Fibroblast of lung (primary cell): Measurements from ENCODE around the gene CLTB. TPM values are rescaled to one million over a fixed set of nuclear protein-coding genes. Genes with fewer than 3 reads are reported as not detected.

Experiments
- DNase-seq, 2 donors: peaks; one replicate each; pipeline versions ENCODE4 v3.0.0 to v3.0.0-alpha.2; 2010; ENCODE audit warnings: low read depth in 2 of 2
- H2AFZ ChIP-seq: 2 replicates; pipeline ENCODE4 v1.5.1; 2012; ENCODE audit warnings: low read length, control low read depth, inconsistent platforms
- H3K27ac ChIP-seq: 2 replicates; pipeline ENCODE4 v1.5.1; 2011; ENCODE audit warnings: low read length, control low read depth; ENCODE audit not compliant: insufficient read depth
- H3K27me3 ChIP-seq: 2 replicates; pipeline ENCODE4 v1.5.1; 2011; ENCODE audit warnings: mild to moderate bottlenecking, low read length; ENCODE audit not compliant: control insufficient read depth, insufficient read depth
- H3K36me3 ChIP-seq: 2 replicates; pipeline ENCODE4 v1.5.1; 2011; ENCODE audit warnings: low read length; ENCODE audit not compliant: control insufficient read depth, insufficient read depth
- H3K4me1 ChIP-seq: 2 replicates; pipeline ENCODE4 v1.5.1; 2011; ENCODE audit warnings: low read length; ENCODE audit not compliant: control insufficient read depth, insufficient read depth; ENCODE audit errors: extremely low read depth
- H3K4me2 ChIP-seq: 2 replicates; pipeline ENCODE4 v1.5.1; 2011; ENCODE audit warnings: low read length, control low read depth; ENCODE audit not compliant: insufficient read depth; ENCODE audit errors: extremely low read depth
- H3K4me3 ChIP-seq, 4 experiments: fragments of 200-600 bp in 1 of 4; sonication (generic) in 1 of 4; replicated peaks in 1 of 4; 2 replicates each; pipeline ENCODE4 v1.5.1; 2011 to 2016; ENCODE audit warnings: low read length in 4 of 4, low read depth in 3 of 4, mild to moderate bottlenecking in 3 of 4, control low read depth in 2 of 4, inconsistent platforms in 1 of 4, mixed read lengths in 1 of 4; ENCODE audit not compliant: insufficient read depth in 1 of 4; ENCODE audit errors: control extremely low read depth in 1 of 4
- H3K79me2 ChIP-seq: 2 replicates; pipeline ENCODE4 v1.5.1; 2012; ENCODE audit warnings: mild to moderate bottlenecking, low read length, inconsistent platforms; ENCODE audit not compliant: control insufficient read depth, insufficient read depth
- H3K9ac ChIP-seq: 2 replicates; pipeline ENCODE4 v1.5.1; 2011; ENCODE audit warnings: mild to moderate bottlenecking, low read length, control low read depth; ENCODE audit not compliant: insufficient read depth
- H3K9me3 ChIP-seq: 2 replicates; pipeline ENCODE4 v1.5.1; 2012; ENCODE audit warnings: low read depth, low read length; ENCODE audit not compliant: control insufficient read depth, insufficient read depth
- H4K20me1 ChIP-seq: 2 replicates; pipeline ENCODE4 v1.5.1; 2011; ENCODE audit warnings: low read length; ENCODE audit not compliant: control insufficient read depth, insufficient read depth; ENCODE audit errors: extremely low read depth
- EZH2 ChIP-seq: IDR thresholded peaks from 2 replicates; pipeline ENCODE4 v1.5.1; 2012; ENCODE audit warnings: low read length, control low read depth, mild to moderate bottlenecking; ENCODE audit errors: missing control alignments
- polyA plus RNA-seq, 2 donors: library from polyadenylated mRNA; depleted of rRNA in 1 of 2; stranded (reverse) in 1 of 2; unstranded in 1 of 2; fragments of >200 nt; gene quantifications; 2 replicates each; pipeline ENCODE4 v1.2.1, GENCODE V29; 2011 to 2012; ENCODE audit warnings: missing spikeins in 1 of 2
- total RNA-seq: library from RNA; depleted of rRNA; stranded (reverse); fragments of >200 nt; gene quantifications from 2 replicates; pipeline ENCODE4 v1.2.1, GENCODE V29; 2014
- TF ChIP-seq, protein P1 (sequence below), 2 donors: IDR thresholded peaks in 1 of 2; conservative IDR thresholded peaks in 1 of 2; 1 replicate in 1 of 2; 2 replicates in 1 of 2; pipeline ENCODE4 v1.5.1; 2011 to 2012; ENCODE audit warnings: low read length in 2 of 2, control low read depth in 1 of 2, inconsistent platforms in 1 of 2, low read depth in 1 of 2, mild to moderate bottlenecking in 1 of 2

CLTB gene
- total and polyA plus RNA-seq, 2 donors (not counting 1 experiment from before 2014, with no cell fraction given): 90.8 to 94.3 TPM

DNA sequence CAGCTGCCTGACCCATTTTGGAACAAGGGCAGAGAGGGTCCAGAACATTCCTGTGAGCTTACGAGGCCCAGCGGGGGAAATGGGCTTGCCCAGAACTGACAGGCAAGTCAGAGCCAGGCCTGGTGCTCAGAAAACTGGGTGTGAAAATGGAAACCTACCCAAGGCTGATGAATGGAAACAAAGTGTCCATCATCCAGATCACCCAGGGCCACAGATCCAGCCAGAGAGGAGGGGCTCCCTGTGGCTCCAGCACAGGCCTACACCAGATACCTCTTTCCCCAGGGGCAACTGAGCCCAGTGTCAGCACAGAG, 3.1 kb downstream of the CLTB start:
- Histone ChIP-seq H4K20me1 (no peaks in the 10 kb centered on the region), H3K36me3 (peaks cover 3% of the 10 kb centered on the region), H3K9ac (no peak overlapping the region), H3K27ac (peak overlapping the region; percentile 16), H3K27me3 (no peaks in the 10 kb centered on the region), H3K4me2 (peak overlapping the region; percentile 38), H3K4me1 (peaks cover 17% of the 10 kb centered on the region), H2AFZ (no peak overlapping the region), H3K4me3 (no peak overlapping the region), H3K79me2 (peaks cover 46% of the 10 kb centered on the region), H3K9me3 (no peaks in the 10 kb centered on the region)
- DNase-seq: peak in 1 of 2 donors; percentile 55
- TF ChIP-seq, protein P1, sequence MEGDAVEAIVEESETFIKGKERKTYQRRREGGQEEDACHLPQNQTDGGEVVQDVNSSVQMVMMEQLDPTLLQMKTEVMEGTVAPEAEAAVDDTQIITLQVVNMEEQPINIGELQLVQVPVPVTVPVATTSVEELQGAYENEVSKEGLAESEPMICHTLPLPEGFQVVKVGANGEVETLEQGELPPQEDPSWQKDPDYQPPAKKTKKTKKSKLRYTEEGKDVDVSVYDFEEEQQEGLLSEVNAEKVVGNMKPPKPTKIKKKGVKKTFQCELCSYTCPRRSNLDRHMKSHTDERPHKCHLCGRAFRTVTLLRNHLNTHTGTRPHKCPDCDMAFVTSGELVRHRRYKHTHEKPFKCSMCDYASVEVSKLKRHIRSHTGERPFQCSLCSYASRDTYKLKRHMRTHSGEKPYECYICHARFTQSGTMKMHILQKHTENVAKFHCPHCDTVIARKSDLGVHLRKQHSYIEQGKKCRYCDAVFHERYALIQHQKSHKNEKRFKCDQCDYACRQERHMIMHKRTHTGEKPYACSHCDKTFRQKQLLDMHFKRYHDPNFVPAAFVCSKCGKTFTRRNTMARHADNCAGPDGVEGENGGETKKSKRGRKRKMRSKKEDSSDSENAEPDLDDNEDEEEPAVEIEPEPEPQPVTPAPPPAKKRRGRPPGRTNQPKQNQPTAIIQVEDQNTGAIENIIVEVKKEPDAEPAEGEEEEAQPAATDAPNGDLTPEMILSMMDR (conservative IDR thresholded peaks at IDR 0.05 in 1 of 2, IDR thresholded peaks at IDR 0.05 in 1 of 2; ENCODE audit: low read depth in 1 of 2, low read length in 2 of 2): no peak
- TF ChIP-seq EZH2: no peak

DNA sequence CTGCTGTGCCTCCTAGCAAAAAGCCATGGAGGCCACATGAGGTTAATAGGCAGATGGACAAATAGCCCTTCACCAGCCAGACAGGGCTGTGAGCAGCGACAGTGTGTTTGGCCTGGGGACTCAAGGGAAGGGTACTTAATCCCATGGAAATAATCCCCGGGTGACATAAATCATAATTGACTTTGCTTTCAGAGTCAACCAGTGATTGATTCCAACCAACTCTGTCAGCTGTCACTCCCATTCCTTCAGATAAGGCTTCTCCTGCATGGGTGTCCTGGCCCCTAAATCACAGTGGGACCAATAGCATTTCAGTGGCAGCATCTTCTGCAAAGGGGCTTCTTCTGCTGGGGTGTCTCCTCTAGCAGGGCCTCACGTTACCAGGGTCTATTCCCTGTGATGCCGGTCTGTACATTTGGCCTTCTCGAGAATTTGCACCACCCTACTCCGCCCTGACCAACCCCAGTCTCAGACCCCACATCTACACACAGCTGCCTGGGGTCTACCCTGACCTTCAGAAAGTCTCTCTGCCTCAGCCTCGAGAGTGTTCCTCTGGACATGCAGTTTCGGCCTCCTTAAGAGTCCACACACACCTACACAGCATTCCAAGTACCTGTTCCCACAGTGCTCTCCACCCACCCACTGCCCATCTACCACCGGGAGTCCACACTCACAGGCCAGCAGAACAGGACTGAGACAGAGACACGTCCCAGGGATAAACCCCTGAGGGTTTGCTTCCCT, 3.7 kb downstream of the CLTB start:
- H3K27me3 ChIP-seq: no peaks in the 10 kb centered on the region
- peak overlapping the region; percentile 38 for H3K4me2 ChIP-seq
- H3K4me3 ChIP-seq: no peak overlapping the region
- H3K4me1 ChIP-seq: peaks cover 17% of the 10 kb centered on the region
- H3K9ac ChIP-seq: no peak overlapping the region
- no peaks in the 10 kb centered on the region for H3K9me3 ChIP-seq
- no peak for DNase-seq
- peak overlapping the region; percentile 16 for H3K27ac ChIP-seq
- H2AFZ ChIP-seq: no peak overlapping the region
- peaks cover 46% of the 10 kb centered on the region for H3K79me2 ChIP-seq
- TF ChIP-seq, protein P1 (conservative IDR thresholded peaks at IDR 0.05 in 1 of 2, IDR thresholded peaks at IDR 0.05 in 1 of 2; ENCODE audit: low read depth in 1 of 2, low read length in 2 of 2): no peak
- no peak for TF ChIP-seq EZH2
- peaks cover 3% of the 10 kb centered on the region for H3K36me3 ChIP-seq
- no peaks in the 10 kb centered on the region for H4K20me1 ChIP-seq

DNA sequence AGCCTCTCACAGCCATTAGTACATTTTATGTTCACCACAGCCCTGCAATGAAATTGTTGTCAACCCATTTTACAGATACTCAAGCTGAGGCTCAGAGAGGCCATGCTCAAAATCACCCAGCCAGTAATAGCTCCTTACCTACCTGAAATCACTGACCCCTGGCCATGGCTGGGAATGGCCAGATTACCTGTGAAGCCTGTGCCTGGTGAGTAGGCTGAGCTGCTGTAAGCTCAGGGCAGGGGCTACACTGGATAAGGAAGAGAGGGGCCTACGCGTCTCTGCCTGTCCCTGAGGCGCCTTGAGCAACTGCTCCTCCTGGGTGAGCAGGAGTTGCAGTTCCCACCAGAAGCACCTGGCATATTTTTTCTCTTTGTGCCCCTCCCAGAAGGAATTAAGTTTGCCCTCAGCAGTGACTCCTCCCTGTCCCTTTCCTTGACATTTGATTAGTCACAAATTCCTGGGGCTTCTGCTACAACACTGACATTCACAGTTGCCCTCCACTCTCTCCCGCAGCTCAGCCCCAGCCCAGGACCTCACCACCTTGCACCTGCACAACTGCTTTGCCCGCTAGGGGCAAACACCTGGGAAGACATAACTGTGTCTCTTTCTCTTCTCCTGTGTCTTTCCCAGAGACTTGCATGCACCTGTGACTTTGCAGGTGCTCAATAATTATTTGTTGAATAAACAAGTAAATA, 5.7 kb downstream of the CLTB start:
- Histone ChIP-seq H3K27ac (no peak overlapping the region), H3K9me3 (no peaks in the 10 kb centered on the region), H3K4me1 (peaks cover 15% of the 10 kb centered on the region), H3K79me2 (peaks cover 41% of the 10 kb centered on the region), H4K20me1 (no peaks in the 10 kb centered on the region), H3K9ac (no peak overlapping the region), H2AFZ (no peak overlapping the region), H3K27me3 (no peaks in the 10 kb centered on the region), H3K4me2 (no peak overlapping the region), H3K36me3 (peaks cover 9% of the 10 kb centered on the region), H3K4me3 (no peak overlapping the region)
- no peak for TF ChIP-seq EZH2
- TF ChIP-seq, protein P1 (conservative IDR thresholded peaks at IDR 0.05 in 1 of 2, IDR thresholded peaks at IDR 0.05 in 1 of 2; ENCODE audit: low read depth in 1 of 2, low read length in 2 of 2): no peak
- no peak for DNase-seq
